HG02759 (cell line): ENCODE data around the gene NARF.
"Not testable (repeated sequence)": the region's sequence is repeated elsewhere in the genome, so short reads cannot be mapped to it uniquely, and the experiment has no call there.

Experiments
- ATAC-seq: cut with Tn5 transposase; IDR thresholded peaks from one replicate; pipeline ENCODE4 v1.9.1; 2021; ENCODE audit warnings: mild to moderate bottlenecking, moderate library complexity; ENCODE audit not compliant: unreplicated experiment

Gene NARF

GRCh38 chr17:82529914-82530300 is 71.4 kb downstream of the NARF start:
- no peak for ATAC-seq

DNA sequence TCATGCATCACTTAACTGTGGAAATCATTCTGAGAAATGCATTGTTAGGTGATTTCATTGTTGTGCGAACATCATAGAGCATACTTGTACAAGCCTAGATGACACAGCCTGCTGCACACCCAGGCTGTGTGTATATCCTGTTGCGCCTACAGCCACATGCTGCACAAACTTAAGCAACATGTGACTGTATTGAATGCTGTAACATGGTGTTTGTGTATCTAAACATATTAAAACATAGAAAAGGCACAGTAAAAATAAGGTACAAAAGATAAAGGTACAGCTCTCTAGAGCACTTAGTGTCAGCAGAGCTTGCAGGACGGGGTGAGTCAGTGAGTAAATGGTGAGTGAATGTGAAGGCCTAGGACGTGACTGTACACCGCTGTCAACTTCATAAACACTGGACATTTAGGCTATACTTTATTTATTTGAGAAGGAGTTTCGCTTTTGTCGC is 72.9 kb downstream of the NARF start:
- no peak for ATAC-seq

GRCh38 chr17:82534401-82534812 is 75.9 kb downstream of the NARF start:
- ATAC-seq = no peak

DNA sequence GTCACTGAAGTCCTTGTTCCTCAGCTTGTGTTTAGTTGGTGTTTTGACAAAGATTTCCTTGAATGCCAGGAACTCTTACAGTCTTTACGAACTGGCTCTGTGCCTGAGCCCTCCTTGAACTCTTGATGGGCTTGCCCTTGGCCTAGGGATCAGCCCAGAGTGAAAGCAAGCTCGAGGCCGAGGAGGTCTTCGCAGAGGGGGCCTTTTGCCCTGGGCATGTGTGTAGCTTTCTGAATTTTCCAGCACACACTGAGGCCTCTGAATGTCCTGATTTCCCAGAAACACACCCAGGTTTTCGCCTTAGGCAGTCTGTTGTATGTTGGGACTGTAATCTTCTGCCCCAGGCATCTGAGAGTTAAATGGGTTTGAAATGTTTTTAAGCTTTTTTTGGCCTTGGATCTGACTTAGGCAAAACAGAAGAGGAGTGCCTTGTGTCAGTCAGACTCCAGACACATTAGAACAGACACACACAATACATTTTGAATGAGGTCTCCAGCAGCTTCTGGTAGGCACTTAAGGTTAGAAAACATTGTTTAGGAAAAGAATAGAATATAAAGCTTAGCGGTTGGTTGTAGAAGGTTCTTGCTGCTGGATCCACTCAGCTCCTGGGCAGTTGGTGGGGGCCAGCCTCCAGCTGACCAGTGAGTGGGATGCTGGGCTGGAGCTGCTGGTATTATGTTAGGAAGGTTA is 78.1 kb downstream of the NARF start:
- ATAC-seq = no peak

DNA sequence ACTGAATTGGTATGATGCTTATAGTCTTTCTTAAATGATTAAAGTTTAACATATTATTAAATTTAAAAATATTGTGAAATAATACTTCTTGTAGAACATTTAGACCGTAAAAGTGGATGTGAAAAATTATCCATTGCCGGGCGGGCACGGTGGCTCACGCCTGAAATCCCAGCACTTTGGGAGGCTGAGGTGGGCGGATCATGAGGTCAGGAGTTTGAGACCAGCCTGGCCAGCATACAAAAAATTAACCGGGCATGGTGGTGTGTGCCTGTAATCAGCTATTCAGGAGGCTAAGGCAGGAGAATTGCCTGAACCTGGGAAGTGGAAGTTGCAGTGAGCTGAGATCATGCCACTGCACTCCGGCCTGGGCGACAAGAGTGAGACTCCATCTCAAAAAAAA is 78.7 kb downstream of the NARF start:
- ATAC-seq = not testable (repeated sequence)

- ATAC-seq = not testable (repeated sequence)
Measured at GRCh38 chr17:82539076-82539475, 80.5 kb downstream of the NARF start.
